Activated T-cell treated with anti-CD3 and anti-CD28 coated beads for 1 hour (primary cell): ENCODE measurements around the gene MARK2.
"Not testable (repeated sequence)": the region's sequence is repeated elsewhere in the genome, so short reads cannot be mapped to it uniquely, and the experiment has no call there.

Experiments
- DNase-seq: peaks from one replicate; pipeline ENCODE4 v3.0.0-alpha.2; 2020; ENCODE audit warnings: low read depth

The MARK2 gene

DNA sequence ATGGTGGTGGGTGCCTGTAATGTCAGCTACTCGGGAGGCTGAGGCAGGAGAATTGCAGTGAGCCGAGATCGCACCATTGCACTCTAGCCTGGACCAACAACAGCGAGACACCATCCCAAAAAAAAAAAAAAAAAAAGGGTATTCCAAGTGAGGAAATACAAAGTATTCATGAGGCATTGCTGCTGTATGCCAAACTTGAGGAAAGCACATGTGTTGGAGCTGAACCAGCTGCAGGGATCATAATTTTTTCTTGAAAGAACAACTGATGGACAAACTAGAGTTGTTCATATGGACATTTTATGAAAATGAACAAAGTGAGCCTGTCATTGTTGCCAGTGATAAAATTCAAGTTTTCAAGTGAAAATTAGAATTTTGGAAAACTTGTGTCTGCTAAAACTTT, 15.8 kb downstream of the MARK2 start:
- no peak for DNase-seq

DNA sequence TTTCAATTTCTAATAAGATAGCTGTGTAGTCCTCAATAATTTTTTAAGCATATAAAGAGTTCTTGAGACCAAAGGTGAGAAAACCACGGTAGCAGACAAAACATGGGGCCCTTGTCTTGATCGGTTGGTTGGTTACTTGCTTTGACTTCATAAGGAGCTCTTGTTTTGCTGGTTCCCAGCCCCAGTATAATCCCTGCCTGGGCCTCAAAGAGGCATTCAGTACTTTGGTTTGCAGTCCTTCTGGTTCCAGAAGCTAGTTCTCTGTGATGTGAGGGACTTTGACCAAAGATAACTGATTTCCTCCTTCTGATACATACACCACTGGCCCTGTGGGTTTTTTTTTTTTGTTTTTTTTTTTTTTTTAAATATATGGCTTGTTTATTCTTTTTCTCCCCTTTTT, 17.1 kb downstream of the MARK2 start:
- no peak for DNase-seq

DNA sequence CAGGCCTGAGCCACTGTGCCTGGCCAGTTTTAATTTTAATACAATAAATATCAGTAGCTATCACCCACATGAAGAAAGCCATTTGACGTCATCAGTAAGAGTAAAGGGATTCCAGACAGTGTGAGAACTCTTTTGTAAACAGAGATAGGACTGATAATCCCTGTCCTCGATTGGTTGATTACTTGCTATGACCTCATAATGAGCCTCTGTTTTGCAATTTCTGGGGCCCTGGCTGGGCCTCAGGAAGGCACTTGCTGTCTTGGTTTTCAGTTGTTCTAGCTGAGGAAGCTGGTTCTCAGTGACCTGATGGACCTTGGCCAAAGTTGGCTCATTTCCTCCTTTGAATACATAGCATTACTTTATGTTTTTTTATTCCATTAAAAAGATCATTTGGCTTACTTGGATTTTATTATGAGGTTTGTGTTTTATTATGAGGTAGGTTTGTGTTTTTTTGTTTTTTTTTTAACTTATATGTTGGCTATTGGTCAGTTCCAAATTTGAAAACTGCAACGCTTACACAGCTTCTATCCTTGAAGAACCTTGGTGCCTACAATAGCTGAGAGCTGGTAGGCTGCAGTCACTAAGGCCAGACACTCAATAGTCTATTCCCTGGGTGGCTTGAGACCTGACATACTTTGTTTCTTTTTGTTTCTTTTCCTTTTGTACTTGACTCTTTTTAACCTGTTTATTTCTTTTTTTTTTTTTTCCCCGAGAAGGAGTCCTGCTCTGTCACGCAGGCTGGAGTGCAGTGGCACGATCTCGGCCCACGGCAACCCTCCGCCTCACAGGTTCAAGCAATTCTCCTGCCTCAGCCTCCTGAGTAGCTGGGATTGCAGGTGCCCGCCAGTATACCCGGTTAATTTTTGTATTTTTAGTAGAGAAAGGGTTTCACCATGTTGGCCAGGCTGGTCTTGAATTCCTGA, 20.0 kb downstream of the MARK2 start:
- no peak for DNase-seq

DNA sequence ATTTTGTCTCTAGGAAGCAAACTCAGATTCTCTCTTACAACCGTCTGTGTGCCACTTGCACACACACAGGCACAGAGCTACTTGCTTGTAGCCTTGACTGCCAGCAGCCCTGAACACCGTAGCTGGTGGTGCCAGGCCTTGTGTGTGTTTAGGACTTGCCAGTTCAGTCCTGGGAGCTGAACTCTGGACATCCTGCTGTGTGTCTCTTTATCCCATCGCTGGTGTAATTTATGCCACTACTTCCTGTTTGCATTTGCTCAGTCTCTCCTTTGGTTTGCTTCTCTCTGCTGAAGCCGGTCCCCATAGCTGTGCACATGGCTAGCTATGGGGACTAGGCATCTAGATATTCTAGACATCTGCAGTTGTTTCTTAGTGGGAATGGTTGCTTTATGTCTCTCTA, 24.0 kb downstream of the MARK2 start:
- no peak for DNase-seq

GRCh38 chr11:63863620-63864019, 24.7 kb downstream of the MARK2 start:
- not testable (repeated sequence) for DNase-seq

DNA sequence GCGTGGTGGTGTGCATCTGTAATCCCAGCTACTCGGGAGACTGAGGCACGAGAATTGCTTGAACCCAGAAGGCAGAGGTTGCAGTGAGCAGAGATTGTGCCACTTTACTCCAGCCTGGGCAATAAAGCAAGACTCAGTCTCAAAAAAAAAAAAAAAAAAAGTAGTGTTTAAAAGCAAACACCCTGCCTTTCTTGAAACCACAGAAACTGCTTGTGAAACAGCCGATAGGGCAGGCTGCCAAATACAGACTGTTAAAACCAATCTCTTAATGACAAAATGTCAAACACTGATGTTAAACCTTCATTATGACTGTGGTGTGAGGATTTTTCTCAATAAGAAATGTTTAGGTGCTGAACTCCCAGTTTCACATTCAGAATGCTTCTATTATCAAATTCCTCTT, 27.3 kb downstream of the MARK2 start:
- peak; percentile 51 for DNase-seq

DNA sequence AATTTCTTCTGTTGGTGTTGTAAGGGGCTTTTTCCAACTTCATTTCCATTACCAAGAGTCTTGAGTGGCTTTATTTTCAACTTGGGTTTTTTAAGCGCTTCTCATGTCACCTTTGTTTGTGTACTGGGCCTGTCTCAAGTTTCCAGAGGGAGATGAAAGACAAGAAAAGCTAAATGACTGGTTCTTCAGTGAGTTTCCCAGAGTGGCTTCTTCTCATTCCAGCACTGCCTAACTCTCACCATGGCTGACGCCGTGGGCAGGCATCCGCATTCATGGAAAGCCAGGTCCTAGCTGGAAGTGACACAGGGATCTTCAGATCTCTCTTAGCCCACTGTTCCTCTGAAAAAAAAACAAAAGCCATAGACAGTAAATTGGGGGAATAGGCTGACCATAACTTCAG, 28.6 kb downstream of the MARK2 start:
- no peak for DNase-seq

DNA sequence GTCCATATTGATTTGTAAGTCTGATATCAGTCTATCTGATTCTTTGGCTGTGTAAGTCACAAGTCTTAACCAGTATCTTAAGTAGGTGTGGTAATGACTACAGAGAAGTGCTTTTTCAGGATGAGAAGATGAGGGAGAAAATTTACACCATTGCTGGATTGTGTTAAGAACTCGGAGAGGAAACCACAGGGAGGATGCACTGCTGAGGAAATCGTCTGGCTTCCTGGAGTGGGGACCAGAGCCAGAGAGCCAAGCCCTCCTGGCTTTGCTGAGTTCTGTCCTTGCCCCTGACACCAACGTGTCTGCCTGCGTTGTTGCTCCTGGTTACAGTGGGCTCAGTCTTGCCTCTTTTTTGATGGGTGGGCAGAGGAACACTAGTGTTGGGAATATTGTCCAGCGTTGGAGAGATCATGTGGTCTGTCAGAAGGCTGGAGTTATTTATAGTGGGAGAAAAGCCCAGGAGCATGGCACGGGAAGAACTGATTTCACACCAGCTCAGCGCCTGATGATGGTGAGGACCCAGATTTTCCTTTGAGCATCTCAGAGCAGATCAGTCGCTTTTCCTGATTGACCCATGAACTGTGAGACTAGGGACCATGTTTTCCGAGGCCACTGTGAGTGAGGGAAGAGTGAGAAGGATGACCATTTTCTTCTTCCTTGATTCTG, 29.6 kb downstream of the MARK2 start:
- DNase-seq, result no peak

GRCh38 chr11:63869171-63869591, 30.3 kb downstream of the MARK2 start:
- DNase-seq, result no peak

- DNase-seq, result peak; percentile 15
Observed at GRCh38 chr11:63869683-63870082, 30.8 kb downstream of the MARK2 start.

GRCh38 chr11:63870351-63871140, 31.6 kb downstream of the MARK2 start:
- DNase-seq, result no peak

DNA sequence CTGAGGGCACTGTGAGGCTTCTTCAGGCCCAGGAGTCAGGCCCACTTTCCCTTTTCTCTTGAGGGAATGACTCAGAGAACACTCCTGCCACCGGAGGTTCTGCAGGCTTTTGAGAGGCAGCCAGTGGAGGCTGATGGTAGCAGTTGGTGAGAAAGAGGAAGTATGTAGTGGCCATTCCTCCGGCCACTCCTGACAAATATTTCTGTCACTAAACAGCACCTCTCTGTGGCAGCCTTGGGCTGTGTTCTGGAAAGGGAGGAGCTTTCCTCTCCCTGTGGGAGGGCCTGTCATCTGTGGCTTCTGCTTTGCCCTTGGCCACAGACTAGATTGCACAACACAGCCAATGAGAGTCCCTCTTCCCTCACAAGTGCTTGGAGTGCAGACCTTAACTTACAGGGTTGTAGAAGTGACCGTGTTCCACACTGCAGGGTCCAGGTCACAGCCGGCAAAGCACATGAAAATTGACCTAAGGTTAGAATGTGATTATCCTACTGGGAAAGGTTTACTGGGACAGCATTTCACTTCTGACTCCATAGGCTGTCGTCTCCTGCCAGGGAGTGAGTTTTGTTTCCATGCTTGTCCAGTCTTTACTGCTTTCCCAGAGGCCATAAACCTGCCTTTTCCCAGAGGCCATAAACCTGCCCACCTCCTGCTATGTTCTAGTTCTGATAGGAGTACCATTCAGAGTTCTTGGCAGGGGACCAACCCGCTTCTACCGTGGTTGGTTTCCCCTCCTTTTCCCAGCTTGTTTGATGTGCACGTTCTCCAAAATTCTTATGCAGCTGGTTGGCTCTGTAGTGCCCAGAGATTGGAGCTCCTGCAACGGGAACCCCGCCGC, 33.3 kb downstream of the MARK2 start:
- no peak for DNase-seq

- DNase-seq, result no peak
Observed at GRCh38 chr11:63872800-63873197, 33.9 kb downstream of the MARK2 start.

- DNase-seq, result no peak
Observed at GRCh38 chr11:63873311-63873710, 34.4 kb downstream of the MARK2 start.

GRCh38 chr11:63874511-63874910, 35.6 kb downstream of the MARK2 start:
- no peak for DNase-seq

- no peak for DNase-seq
Observed at GRCh38 chr11:63875506-63876065, 36.7 kb downstream of the MARK2 start.

- DNase-seq, result no peak
Observed at GRCh38 chr11:63876616-63877015, 37.7 kb downstream of the MARK2 start.

GRCh38 chr11:63877658-63878241, 38.8 kb downstream of the MARK2 start:
- DNase-seq, result no peak

DNA sequence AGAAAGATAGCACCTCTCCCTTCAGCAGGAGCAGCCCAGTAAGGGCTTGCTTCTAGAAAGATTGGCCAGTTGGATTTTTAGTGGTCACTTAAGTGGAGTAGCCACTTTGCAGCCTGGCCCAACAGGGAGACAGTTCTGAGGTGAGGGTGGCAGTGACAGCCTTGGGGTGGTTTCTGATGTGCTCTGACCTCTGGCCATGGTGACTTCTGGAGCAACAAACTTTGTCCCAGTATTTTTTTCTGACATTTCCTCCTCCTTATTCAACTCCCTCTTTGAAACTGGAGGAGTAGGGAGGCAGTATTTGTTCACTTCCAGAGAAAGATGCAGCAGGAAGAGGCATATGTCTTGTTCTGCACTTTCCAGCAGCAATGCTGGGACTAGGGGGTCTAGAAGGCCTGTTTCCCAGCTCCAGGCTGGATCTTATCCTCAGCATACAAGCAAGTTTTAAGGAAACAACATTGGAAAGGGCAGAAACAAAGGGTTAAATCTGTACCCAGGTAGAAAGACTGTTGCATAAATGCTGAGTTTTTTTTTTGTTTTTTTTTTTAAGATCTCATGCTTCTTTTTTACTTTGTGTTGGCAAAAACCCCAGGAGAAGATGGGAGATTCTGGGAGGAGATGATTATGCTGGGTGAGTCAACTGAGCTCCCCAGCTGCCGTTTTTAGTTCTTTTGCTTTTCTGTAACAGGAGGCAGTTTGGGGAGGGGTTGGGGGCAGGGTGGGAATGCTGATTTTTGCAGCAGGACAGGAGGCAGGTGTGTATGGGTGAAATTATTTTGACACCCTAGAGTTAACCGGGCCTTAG, 40.9 kb downstream of the MARK2 start:
- no peak for DNase-seq

- DNase-seq, result no peak
Observed at GRCh38 chr11:63880403-63880790, 41.5 kb downstream of the MARK2 start.
